HG02798 (cell line): ENCODE data around the gene HPCAL4.

Experiments
- ATAC-seq: cut with Tn5 transposase; IDR thresholded peaks from one replicate; pipeline ENCODE4 v1.9.1; 2021; ENCODE audit warnings: mild to moderate bottlenecking; ENCODE audit not compliant: unreplicated experiment, poor library complexity

The HPCAL4 gene

GRCh38 chr1:39654291-39654690 is 36.9 kb downstream of the HPCAL4 start:
- no peak for ATAC-seq

- ATAC-seq: no peak
Measured at GRCh38 chr1:39653546-39654031, 37.6 kb downstream of the HPCAL4 start.

- ATAC-seq: no peak
Measured at GRCh38 chr1:39652554-39652953, 38.7 kb downstream of the HPCAL4 start.

- no peak for ATAC-seq
Measured at GRCh38 chr1:39652105-39652504, 39.1 kb downstream of the HPCAL4 start.

- no peak for ATAC-seq
Measured at GRCh38 chr1:39650431-39650830, 40.8 kb downstream of the HPCAL4 start.

- ATAC-seq: no peak
Measured at GRCh38 chr1:39649636-39650185, 41.5 kb downstream of the HPCAL4 start.

GRCh38 chr1:39648496-39648895 is 42.7 kb downstream of the HPCAL4 start:
- no peak for ATAC-seq

GRCh38 chr1:39647247-39647646 is 44.0 kb downstream of the HPCAL4 start:
- ATAC-seq: no peak

- ATAC-seq: no peak
Measured at GRCh38 chr1:39646232-39647081, 44.8 kb downstream of the HPCAL4 start.

- no peak for ATAC-seq
Measured at GRCh38 chr1:39645411-39646043, 45.7 kb downstream of the HPCAL4 start.

- no peak for ATAC-seq
Measured at GRCh38 chr1:39643705-39644104, 47.5 kb downstream of the HPCAL4 start.

- ATAC-seq: no peak
Measured at GRCh38 chr1:39642796-39643195, 48.4 kb downstream of the HPCAL4 start.

GRCh38 chr1:39640861-39641260 is 50.4 kb downstream of the HPCAL4 start:
- ATAC-seq: no peak

- ATAC-seq: peak; percentile 48
Measured at GRCh38 chr1:39639305-39640130, 51.7 kb downstream of the HPCAL4 start, which contains the start of gene HEYL. HEYL (minus strand) TSS chr1:39639643; CDS start chr1:39639625, 18 bp downstream.

- ATAC-seq: no peak
Measured at GRCh38 chr1:39638965-39639304, 52.3 kb downstream of the HPCAL4 start.

- no peak for ATAC-seq
Measured at GRCh38 chr1:39637361-39637760, 53.9 kb downstream of the HPCAL4 start.

GRCh38 chr1:39635871-39636210 is 55.4 kb downstream of the HPCAL4 start:
- no peak for ATAC-seq

GRCh38 chr1:39635205-39635870 is 55.9 kb downstream of the HPCAL4 start:
- no peak for ATAC-seq

GRCh38 chr1:39633422-39633821 is 57.8 kb downstream of the HPCAL4 start:
- no peak for ATAC-seq
